Measurements from ENCODE around the gene FHOD3.
"Not testable (repeated sequence)": the region's sequence is repeated elsewhere in the genome, so short reads cannot be mapped to it uniquely, and the experiment has no call there.

The FHOD3 gene

GRCh38 chr18:36533446-36534153 is 236.1 kb downstream of the FHOD3 start:
- intact Hi-C loops (cut with DNase I) = no loop called here
- DNase-seq = no peak

DNA sequence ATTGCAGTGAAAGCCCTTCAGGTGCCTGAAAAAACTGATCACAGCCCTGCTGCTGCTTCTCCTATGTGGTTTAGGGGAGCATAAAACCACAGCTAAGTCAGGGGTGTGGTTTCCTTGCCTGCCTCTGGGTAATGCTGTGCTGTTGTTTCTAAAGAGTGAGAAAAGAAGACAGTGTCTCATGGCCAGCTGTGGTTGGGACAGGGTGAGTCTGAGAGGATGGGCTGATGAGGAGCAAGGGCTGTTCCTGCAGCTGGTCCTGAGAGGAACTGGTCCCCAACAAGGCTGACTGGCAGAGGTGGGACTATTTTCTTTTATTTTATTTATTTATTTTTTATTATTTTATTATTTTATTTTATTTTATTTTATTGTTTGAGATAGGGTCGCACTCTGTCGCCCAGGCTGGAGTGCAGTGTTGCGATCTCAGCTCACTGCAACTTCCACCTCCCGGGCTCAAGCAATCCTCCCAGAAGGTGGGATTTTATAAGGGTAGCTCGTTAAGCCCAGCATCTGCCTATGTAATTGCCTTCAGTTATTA is 236.7 kb downstream of the FHOD3 start:
- DNase-seq = no peak
- intact Hi-C loops (cut with DNase I) = no loop called here

DNA sequence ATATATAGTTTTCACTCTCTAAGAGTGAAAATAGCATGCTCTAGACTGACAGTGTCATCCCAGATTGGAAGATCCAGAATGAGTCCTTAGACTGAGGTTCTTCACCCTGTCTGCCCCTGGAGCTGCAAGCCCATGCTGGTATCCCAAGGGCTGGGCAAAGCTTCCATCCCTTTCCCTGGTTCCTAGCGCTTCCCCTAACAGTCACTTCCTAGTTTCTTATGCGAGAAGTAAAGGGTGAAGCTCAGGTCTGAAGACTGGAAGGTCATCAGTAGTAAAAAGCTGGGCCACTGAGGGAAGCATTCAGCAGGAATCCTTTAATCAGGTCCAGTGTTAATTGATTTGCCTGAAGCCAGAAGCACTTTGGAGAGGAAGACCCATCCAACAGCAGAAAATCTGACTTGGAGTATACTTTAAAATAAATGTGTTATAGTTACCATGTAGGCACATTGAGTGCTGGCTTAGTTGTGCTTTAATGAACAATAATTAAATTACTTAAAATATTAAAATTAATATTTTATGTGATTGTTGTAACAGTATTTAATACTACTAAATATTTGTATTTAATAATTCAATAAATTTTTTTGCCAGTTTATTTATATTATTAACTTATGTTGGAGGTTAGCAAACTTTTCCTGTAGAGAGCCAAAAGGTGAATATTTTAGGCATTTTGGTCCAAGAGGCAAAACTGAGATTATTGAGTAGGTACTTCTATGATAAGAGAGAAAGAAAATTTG is 237.9 kb downstream of the FHOD3 start:
- intact Hi-C loops (cut with DNase I) = no loop called here
- DNase-seq = no peak

DNA sequence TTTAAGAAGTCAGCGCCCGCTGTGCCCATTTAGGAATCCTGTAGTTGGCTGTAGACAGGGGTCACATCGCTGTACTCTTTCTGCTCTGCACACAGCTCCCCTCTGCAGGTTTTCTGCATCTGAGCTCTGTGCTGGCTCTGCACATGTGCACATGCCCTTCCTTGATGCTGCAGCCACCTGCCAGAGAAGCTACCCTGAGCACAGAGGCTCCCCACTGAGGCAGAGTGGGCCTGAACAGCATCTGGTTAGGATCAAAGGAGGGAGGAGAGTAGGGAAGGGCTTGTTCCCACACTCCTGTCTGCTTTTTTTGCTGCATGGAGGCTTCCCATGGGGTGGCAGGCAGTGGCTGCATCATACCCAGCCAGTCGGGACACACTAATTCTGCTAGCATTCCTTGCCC is 238.9 kb downstream of the FHOD3 start:
- intact Hi-C loops (cut with DNase I) = no loop called here
- DNase-seq = peak in 1 of 10 donors; percentile 63

DNA sequence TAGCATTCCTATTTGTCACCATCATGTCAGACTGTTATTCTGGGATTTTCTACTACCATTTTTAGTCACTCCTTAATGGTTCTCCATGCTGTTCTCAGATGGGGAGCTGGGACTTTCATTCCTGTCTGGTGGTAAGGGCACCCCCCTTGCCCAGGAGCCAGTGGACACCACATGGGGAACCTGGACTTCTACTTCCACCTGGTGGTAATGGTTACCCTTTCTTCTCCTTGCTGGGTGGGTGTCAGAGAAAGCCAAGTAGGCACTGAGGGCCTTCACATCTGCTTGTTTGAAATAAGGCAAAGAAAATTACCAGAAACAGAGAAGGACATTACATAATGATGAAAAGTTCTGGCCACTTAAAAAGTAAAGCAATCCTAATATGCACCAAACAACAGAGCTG is 239.8 kb downstream of the FHOD3 start:
- DNase-seq = no peak
- intact Hi-C loops (cut with DNase I) = no loop called here

DNA sequence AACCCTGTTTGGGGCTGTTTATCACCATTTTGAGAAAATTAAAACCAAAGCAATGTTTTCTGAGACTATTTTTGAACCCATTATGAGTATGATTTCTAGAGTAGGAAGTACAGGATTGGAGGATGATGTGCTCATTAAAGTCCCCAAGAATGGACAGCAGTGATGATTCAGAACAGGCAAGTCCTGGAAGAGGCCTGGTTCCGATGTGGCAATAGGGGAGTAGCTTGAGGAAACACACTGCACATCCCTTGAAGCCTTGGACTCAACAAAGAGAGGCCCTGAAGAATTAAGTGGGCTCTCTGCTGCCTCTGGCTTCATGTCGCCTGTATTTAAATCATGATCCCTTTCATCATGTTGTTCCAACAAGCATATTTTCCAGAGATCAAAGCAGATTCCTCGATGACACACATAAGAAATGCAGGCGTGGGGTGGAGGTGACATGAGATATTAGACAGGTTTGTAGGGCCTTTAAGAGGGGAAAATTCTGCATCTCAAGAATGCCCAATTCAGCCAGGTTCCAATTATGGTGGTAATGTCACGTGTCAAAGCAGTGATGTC is 242.2 kb downstream of the FHOD3 start:
- no peak for DNase-seq
- intact Hi-C loops (cut with DNase I) = no loop called here

DNA sequence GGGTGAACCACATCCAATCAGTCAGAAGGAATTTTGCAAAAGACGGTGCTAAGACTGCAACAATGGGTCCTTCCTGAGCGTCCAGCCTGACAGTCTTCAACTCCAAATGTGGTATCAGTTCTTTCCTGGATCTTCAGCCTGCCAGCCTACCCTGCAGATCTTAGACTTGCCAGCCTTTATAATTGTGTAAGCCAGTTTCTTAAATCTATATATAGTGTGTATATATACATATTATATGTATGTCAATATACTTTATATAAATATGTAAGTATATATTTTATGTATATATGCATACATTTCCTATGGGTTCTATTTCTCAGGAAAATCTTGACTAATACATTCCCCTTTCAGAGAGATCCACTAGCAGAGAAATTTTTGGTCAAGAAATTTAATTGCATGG is 245.5 kb downstream of the FHOD3 start:
- intact Hi-C loops (cut with DNase I) = no loop called here
- DNase-seq = no peak

GRCh38 chr18:36543991-36544725 is 246.6 kb downstream of the FHOD3 start:
- intact Hi-C loops (cut with DNase I) = no loop called here

DNA sequence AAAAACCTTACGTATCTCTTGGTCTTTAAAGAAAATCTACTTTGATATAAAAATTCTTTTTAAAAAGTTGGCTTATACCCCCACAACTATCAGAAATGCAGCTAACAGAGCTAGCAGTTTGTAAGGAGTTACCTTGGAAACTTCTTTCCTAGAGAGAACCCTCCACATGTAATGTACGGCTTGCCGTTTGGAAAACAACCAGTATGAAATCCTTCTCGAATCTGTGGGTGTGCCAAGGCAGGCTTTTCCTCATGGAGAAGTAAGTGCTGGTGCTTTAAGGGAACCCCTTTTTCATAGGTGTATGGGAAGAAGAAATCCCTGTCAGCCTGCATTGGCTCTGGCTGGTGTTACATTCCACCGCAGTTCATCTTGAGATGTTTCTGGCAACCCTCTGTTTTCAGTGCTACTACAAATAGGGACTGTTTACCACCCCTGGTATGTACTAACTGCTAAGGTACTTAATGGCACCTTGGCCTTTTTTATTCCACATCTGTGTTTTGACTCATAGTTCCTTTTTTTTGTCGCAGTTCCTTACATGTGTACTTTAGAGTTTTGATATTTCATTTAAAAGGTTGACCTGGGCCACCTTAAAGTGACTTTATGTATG is 248.4 kb downstream of the FHOD3 start:
- DNase-seq = no peak
- intact Hi-C loops (cut with DNase I) = no loop called here

More at GRCh38 chr18:36543991-36544725, 246.6 kb downstream of the FHOD3 start:
- peak in 1 of 10 donors; percentile 19 for DNase-seq

- intact Hi-C loops (cut with DNase I) = no loop called here
- no peak for DNase-seq
These were observed 249.4 kb downstream of the FHOD3 start for GRCh38 chr18:36546876-36547275.

DNA sequence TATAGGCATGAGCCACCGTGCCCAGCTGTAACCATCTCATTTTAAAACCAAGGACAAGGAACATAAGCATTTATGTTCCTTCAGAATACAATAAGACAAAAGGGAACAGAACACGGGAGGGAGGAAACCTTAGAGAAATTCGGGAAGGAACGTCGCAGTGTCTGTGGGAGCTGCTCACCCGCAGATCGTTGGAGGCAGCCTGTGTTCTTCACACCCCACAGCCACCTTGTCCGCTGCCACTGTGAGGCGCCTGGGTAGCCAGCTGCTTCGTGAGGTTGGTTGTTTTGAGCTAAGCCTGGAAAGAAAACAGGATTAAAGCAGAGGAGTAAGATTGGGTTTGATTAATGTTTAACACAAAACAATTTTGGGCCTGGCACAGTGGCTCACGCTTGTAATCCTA is 250.0 kb downstream of the FHOD3 start:
- intact Hi-C loops (cut with DNase I) = no loop called here
- peak in 1 of 10 donors; percentile 33 for DNase-seq

GRCh38 chr18:36551274-36551673 is 253.8 kb downstream of the FHOD3 start:
- intact Hi-C loops (cut with DNase I); DNase-seq: not testable (repeated sequence)

GRCh38 chr18:36558234-36558633 is 260.7 kb downstream of the FHOD3 start:
- no peak for DNase-seq
- intact Hi-C loops (cut with DNase I) = no loop called here

- DNase-seq = no peak
- intact Hi-C loops (cut with DNase I) = no loop called here
These were observed 261.8 kb downstream of the FHOD3 start for GRCh38 chr18:36559149-36559857.

- no peak for DNase-seq
- intact Hi-C loops (cut with DNase I) = no loop called here
These were observed 262.7 kb downstream of the FHOD3 start for GRCh38 chr18:36560187-36560586.

DNA sequence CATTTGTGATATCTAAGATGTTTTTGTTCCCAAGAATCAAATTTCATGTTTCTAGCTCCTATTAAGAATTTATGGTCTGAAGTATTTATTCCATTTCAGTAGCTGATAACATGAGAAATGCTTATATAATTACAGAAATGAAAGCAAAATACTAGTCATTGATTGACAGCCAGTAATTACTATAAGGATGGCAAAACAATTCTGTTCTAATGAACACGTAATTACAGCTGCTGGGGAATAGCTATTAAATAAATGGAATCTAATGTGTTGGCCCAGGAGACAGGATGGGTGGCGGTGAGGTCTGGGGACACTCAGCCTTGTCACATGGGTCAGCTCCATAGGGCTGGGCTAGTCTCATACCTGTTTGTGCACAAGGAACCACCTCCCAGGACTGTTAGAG is 263.5 kb downstream of the FHOD3 start:
- intact Hi-C loops (cut with DNase I) = no loop called here

GRCh38 chr18:36564841-36565240 is 267.3 kb downstream of the FHOD3 start:
- intact Hi-C loops (cut with DNase I) = no loop called here
- no peak for DNase-seq

More for the DNA sequence above, 263.5 kb downstream of the FHOD3 start:
- DNase-seq = no peak

GRCh38 chr18:36567800-36568199 is 270.3 kb downstream of the FHOD3 start:
- intact Hi-C loops (cut with DNase I) = no loop called here
- no peak for DNase-seq

GRCh38 chr18:36568487-36568886 is 271.0 kb downstream of the FHOD3 start:
- intact Hi-C loops (cut with DNase I) = no loop called here
- DNase-seq = no peak
